H9 (cell line): Measurements from ENCODE around the gene EPB41L1. TPM values are rescaled to one million over a fixed set of nuclear protein-coding genes. Genes with fewer than 3 reads are reported as not detected.

Source experiments
- DNase-seq: peaks from one replicate; pipeline ENCODE4 v3.0.0-alpha.2; 2017
- H2AFZ ChIP-seq: one replicate; pipeline ENCODE4 v1.6.1; 2013; ENCODE audit warnings: mild to moderate bottlenecking, low read length, control low read depth, moderate library complexity
- H2AK5ac ChIP-seq: 2 replicates; pipeline ENCODE4 v1.6.1; 2013; ENCODE audit warnings: low read length, control low read depth, mixed read lengths; ENCODE audit not compliant: insufficient read length
- H2BK120ac ChIP-seq: one replicate; pipeline ENCODE4 v1.6.1; 2013; ENCODE audit warnings: low read depth, mild to moderate bottlenecking, low read length, control low read depth, inconsistent platforms; ENCODE audit not compliant: poor library complexity, severe bottlenecking
- H2BK12ac ChIP-seq: 2 replicates; pipeline ENCODE4 v1.6.1; 2013; ENCODE audit warnings: low read length, control low read depth, mixed read lengths, low read depth; ENCODE audit not compliant: insufficient read length
- H2BK15ac ChIP-seq: 2 replicates; pipeline ENCODE4 v1.6.1; 2013; ENCODE audit warnings: low read depth, low read length, control low read depth
- H2BK20ac ChIP-seq: one replicate; pipeline ENCODE4 v1.6.1; 2013; ENCODE audit warnings: low read depth, mild to moderate bottlenecking, low read length, control low read depth, inconsistent platforms; ENCODE audit not compliant: poor library complexity, severe bottlenecking
- H2BK5ac ChIP-seq: 2 replicates; pipeline ENCODE4 v1.6.1; 2013; ENCODE audit warnings: low read length, control low read depth, mixed read lengths; ENCODE audit not compliant: insufficient read length
- H3K14ac ChIP-seq: 2 replicates; pipeline ENCODE4 v1.6.1; 2013; ENCODE audit warnings: low read length, control low read depth; ENCODE audit not compliant: insufficient read depth
- H3K18ac ChIP-seq: 2 replicates; pipeline ENCODE4 v1.6.1; 2013; ENCODE audit warnings: low read depth, mild to moderate bottlenecking, mixed read lengths, low read length, control low read depth; ENCODE audit not compliant: insufficient read length
- H3K23ac ChIP-seq: 2 replicates; pipeline ENCODE4 v1.6.1; 2013; ENCODE audit warnings: low read length, control low read depth, mixed read lengths, low read depth; ENCODE audit not compliant: insufficient read length
- H3K23me2 ChIP-seq: 2 replicates; pipeline ENCODE4 v1.6.1; 2013; ENCODE audit warnings: low read depth, mild to moderate bottlenecking, mixed read lengths, low read length, control low read depth; ENCODE audit not compliant: insufficient read length, poor library complexity, severe bottlenecking
- H3K27ac ChIP-seq: 2 replicates; pipeline ENCODE4 v1.5.1; 2013; ENCODE audit warnings: low read length, control low read depth, mixed read lengths, low read depth; ENCODE audit not compliant: insufficient read length
- H3K27me3 ChIP-seq: 2 replicates; pipeline ENCODE4 v1.6.1; 2013; ENCODE audit warnings: low read length, control low read depth, inconsistent platforms; ENCODE audit not compliant: insufficient read depth
- H3K4ac ChIP-seq: 2 replicates; pipeline ENCODE4 v1.6.1; 2013; ENCODE audit warnings: low read depth, mild to moderate bottlenecking, control low read depth, inconsistent platforms, low read length, moderate library complexity
- H3K4me1 ChIP-seq: 2 replicates; pipeline ENCODE4 v1.6.1; 2013; ENCODE audit warnings: low read length, control low read depth, inconsistent platforms; ENCODE audit not compliant: insufficient read depth
- H3K4me2 ChIP-seq: 2 replicates; pipeline ENCODE4 v1.6.1; 2013; ENCODE audit warnings: low read length, control low read depth, mixed read lengths; ENCODE audit not compliant: insufficient read length, insufficient read depth
- H3K56ac ChIP-seq: 2 replicates; pipeline ENCODE4 v1.6.1; 2013; ENCODE audit warnings: low read depth, mild to moderate bottlenecking, mixed read lengths, low read length, control low read depth; ENCODE audit not compliant: insufficient read length
- H3K79me1 ChIP-seq: 2 replicates; pipeline ENCODE4 v1.6.1; 2013; ENCODE audit warnings: low read depth, mild to moderate bottlenecking, moderate library complexity, low read length, control low read depth, inconsistent platforms; ENCODE audit not compliant: insufficient read depth, poor library complexity, severe bottlenecking
- H3K79me2 ChIP-seq: 2 replicates; pipeline ENCODE4 v1.6.1; 2013; ENCODE audit warnings: low read length, control low read depth, inconsistent platforms; ENCODE audit not compliant: insufficient read depth
- H3K9ac ChIP-seq: 2 replicates; pipeline ENCODE4 v1.6.1; 2013; ENCODE audit warnings: low read length, control low read depth, mixed read lengths; ENCODE audit not compliant: insufficient read length; ENCODE audit errors: extremely low read depth
- H3K9me3 ChIP-seq: one replicate; pipeline ENCODE4 v1.6.1; 2013; ENCODE audit warnings: low read depth, low read length, inconsistent platforms; ENCODE audit not compliant: control insufficient read depth
- H3T11ph ChIP-seq: one replicate; pipeline ENCODE4 v1.6.1; 2013; ENCODE audit warnings: mild to moderate bottlenecking, low read length, control low read depth, inconsistent platforms
- H4K20me1 ChIP-seq: one replicate; pipeline ENCODE4 v1.6.1; 2013; ENCODE audit not compliant: control insufficient read depth, insufficient read length, insufficient read depth
- H4K5ac ChIP-seq: 2 replicates; pipeline ENCODE4 v1.6.1; 2013; ENCODE audit warnings: low read depth, mild to moderate bottlenecking, mixed read lengths, low read length, control low read depth; ENCODE audit not compliant: insufficient read length
- H4K8ac ChIP-seq: replicated peaks from 2 replicates; pipeline ENCODE4 v1.6.1; 2013; ENCODE audit warnings: low read length, control low read depth, mixed read lengths, low read depth; ENCODE audit not compliant: insufficient read length
- H4K91ac ChIP-seq: 2 replicates; pipeline ENCODE4 v1.6.1; 2013; ENCODE audit warnings: low read depth, mild to moderate bottlenecking, moderate library complexity, mixed read lengths, low read length, control low read depth; ENCODE audit not compliant: insufficient read length
- H3K27ac Mint-ChIP-seq, 3 experiments: 2 replicates in 2 of 3; 3 replicates in 1 of 3; pipeline ENCODE4 v1.8.0; 2020 to 2021; ENCODE audit warnings: mixed read lengths in 3 of 3, mild to moderate bottlenecking in 1 of 3, moderate library complexity in 1 of 3
- H3K27me3 Mint-ChIP-seq: 2 replicates; pipeline ENCODE4 v1.8.0; 2021; ENCODE audit warnings: low read depth, mild to moderate bottlenecking, moderate library complexity, mixed read lengths
- H3K36me3 Mint-ChIP-seq, 3 experiments: 2 replicates in 2 of 3; 3 replicates in 1 of 3; pipeline ENCODE4 v1.8.0; 2020 to 2021; ENCODE audit warnings: low read depth in 3 of 3, mixed read lengths in 3 of 3; ENCODE audit not compliant: insufficient read depth in 1 of 3
- H3K4me1 Mint-ChIP-seq, 2 experiments: 2 replicates each; pipeline ENCODE4 v1.8.0; 2020; ENCODE audit warnings: mixed read lengths in 2 of 2
- H3K4me3 Mint-ChIP-seq, 2 experiments: 2 replicates in 1 of 2; 3 replicates in 1 of 2; pipeline ENCODE4 v1.8.0; 2020 to 2021; ENCODE audit warnings: mild to moderate bottlenecking in 2 of 2, mixed read lengths in 2 of 2, moderate library complexity in 1 of 2
- H3K9me3 Mint-ChIP-seq, 2 experiments: 2 replicates in 1 of 2; 3 replicates in 1 of 2; pipeline ENCODE4 v1.8.0; 2020; ENCODE audit warnings: mild to moderate bottlenecking in 2 of 2, mixed read lengths in 2 of 2, moderate library complexity in 1 of 2
- WGBS: extraction: QIAGEN DNeasy Blood & Tissue Kit; methylation state at CpG from one replicate; pipeline ENCODE4 v1.1.7; 2013; ENCODE audit warnings: missing lambda C conversion rate, low lambda C conversion rate, mixed read lengths; ENCODE audit not compliant: insufficient read length; ENCODE audit errors: extremely low coverage; 5-methylcytosine and 5-hydroxymethylcytosine counted together
- total RNA-seq: library from RNA; stranded (reverse); gene quantifications from 2 replicates; pipeline ENCODE4 v1.2.1, GENCODE V29; 2021
- TF ChIP-seq, protein P1 (sequence below): fragments of 200-600 bp; sonication (generic); conservative IDR thresholded peaks from 3 replicates; pipeline ENCODE4 v1.8.0; 2021; ENCODE audit warnings: antibody characterized with exemption, mild to moderate bottlenecking

EPB41L1 gene
- total RNA-seq, 1 experiment from 2014 or later: 31.1 TPM

DNA sequence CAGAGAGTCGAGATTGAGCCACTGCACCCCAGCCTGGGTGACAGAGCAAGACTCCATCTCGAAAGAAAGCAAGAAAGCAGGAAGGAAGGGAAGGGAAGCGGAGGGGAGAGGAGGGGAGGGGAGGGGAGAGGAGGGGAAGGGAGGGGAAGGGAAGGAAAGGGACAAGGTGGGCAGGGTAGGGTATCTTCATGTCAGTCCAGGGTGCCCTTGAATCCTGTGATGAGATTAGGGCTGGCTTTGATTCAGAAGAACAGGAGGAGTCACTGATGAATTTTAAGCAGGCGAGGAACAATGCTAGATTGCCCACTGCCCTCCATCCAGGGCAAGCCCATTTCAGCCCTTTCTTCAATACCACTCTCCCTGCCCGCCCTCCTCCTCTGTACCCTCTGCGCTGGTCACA lies 35.0 kb upstream of the EPB41L1 start:
- Histone ChIP-seq H3K27ac (no peak overlapping the region), H3K23me2 (no peaks in the 10 kb centered on the region), H4K20me1 (no peaks in the 10 kb centered on the region), H3K79me1 (no peaks in the 10 kb centered on the region), H3K56ac (no peak overlapping the region), H3K4ac (no peak overlapping the region), H3K4me1 (0 out of 2 replicates have a peak, but pooled peaks cover 2% of the 10 kb centered on the region), H2AFZ (no peak overlapping the region), H3K14ac (no peak overlapping the region), H2BK20ac (no peak overlapping the region), H3K18ac (no peak overlapping the region), H2BK120ac (no peak overlapping the region), H4K5ac (no peak overlapping the region), H2AK5ac (no peak overlapping the region), H3K9me3 (no peaks in the 10 kb centered on the region), H4K8ac (no peak overlapping the region), H3T11ph (no peak overlapping the region), H3K23ac (no peak overlapping the region), H2BK15ac (no peak overlapping the region), H3K4me2 (no peak overlapping the region), H4K91ac (no peak overlapping the region), H3K79me2 (no peaks in the 10 kb centered on the region), H3K27me3 (no peaks in the 10 kb centered on the region), H2BK12ac (no peak overlapping the region), H2BK5ac (no peak overlapping the region), H3K9ac (no peak overlapping the region)
- peak overlapping the region in 1 of 3 experiments; percentile 80; a peak in 1 of 7 replicates for H3K27ac Mint-ChIP-seq
- TF ChIP-seq, protein P1, sequence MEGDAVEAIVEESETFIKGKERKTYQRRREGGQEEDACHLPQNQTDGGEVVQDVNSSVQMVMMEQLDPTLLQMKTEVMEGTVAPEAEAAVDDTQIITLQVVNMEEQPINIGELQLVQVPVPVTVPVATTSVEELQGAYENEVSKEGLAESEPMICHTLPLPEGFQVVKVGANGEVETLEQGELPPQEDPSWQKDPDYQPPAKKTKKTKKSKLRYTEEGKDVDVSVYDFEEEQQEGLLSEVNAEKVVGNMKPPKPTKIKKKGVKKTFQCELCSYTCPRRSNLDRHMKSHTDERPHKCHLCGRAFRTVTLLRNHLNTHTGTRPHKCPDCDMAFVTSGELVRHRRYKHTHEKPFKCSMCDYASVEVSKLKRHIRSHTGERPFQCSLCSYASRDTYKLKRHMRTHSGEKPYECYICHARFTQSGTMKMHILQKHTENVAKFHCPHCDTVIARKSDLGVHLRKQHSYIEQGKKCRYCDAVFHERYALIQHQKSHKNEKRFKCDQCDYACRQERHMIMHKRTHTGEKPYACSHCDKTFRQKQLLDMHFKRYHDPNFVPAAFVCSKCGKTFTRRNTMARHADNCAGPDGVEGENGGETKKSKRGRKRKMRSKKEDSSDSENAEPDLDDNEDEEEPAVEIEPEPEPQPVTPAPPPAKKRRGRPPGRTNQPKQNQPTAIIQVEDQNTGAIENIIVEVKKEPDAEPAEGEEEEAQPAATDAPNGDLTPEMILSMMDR: no peak
- peaks cover 8 to 15% of the 10 kb centered on the region in 2 experiments for H3K4me1 Mint-ChIP-seq
- H3K4me3 Mint-ChIP-seq: no peak overlapping the region
- no peak for DNase-seq
- peaks cover 36% of the 10 kb centered on the region for H3K27me3 Mint-ChIP-seq
- WGBS: no CpG with 5 or more reads among the region's 6 CpGs
- no peaks in the 10 kb centered on the region for H3K36me3 Mint-ChIP-seq
- H3K9me3 Mint-ChIP-seq: no peaks in the 10 kb centered on the region
